Measurements from ENCODE around the gene FXYD4.
"Not testable (repeated sequence)": the region's sequence is repeated elsewhere in the genome, so short reads cannot be mapped to it uniquely, and the experiment has no call there.

FXYD4 gene

GRCh38 chr10:43420369-43421200 lies 49.1 kb downstream of the FXYD4 start:
- DNase-seq, result peak; percentile 68 to 88 (median 72)

GRCh38 chr10:43421201-43421507 lies 49.7 kb downstream of the FXYD4 start:
- no peak for DNase-seq

- no peak for DNase-seq
Measured at GRCh38 chr10:43421519-43421918, 50.1 kb downstream of the FXYD4 start.

GRCh38 chr10:43421944-43422343 lies 50.5 kb downstream of the FXYD4 start:
- DNase-seq, result not testable (repeated sequence)

- DNase-seq, result no peak
Measured at GRCh38 chr10:43424416-43424815, 53.0 kb downstream of the FXYD4 start.
